A549 (cell line): ENCODE results near the gene FBLL1. TPM values are rescaled to one million over a fixed set of nuclear protein-coding genes. Genes with fewer than 3 reads are reported as not detected.

Experiments used
- polyA plus RNA-seq, 4 experiments: library from polyadenylated mRNA; depleted of rRNA in 3 of 4; stranded (reverse); fragments of >200 nt; fragmentation: RNase III in 1 of 4; extraction: RNeasy Plus Mini Kit Qiagen cat#74134 plus additional on column Dnase treatment in 1 of 4; gene quantifications; 2 replicates in 3 of 4; 3 replicates in 1 of 4; pipeline ENCODE4 v1.2.3, GENCODE V29; 2011 to 2017
- small RNA-seq, 6 experiments: library from RNA; depleted of rRNA; stranded (forward); fragments of <200 nt; gene quantifications; one replicate each; pipeline ENCODE3, GENCODE V24; 2012

The FBLL1 gene
- polyA plus RNA-seq, 2 of the 4 experiments (the other 2 are of a cell fraction): 0.06 to 0.09 TPM

Small RNA genes lying within 50 kb of the gene (small RNA-seq; reads per million reads assigned to genes)
- 10.5 to 366 (median 200) reads per million in 6 experiments for gene MIR103A1

Other genes with a start within 250 kb of the FBLL1 start
- 75.0 and 98.1 TPM in 2 replicates for gene WWC1, start 237.7 kb upstream of the FBLL1 start, polyA plus RNA-seq (2011; rRNA removed)
- gene WWC1, start 237.7 kb upstream of the FBLL1 start, polyA plus RNA-seq (2017; fragmentation: RNase III; extraction: RNeasy Plus Mini Kit Qiagen cat#74134 plus additional on column Dnase treatment): 88.5 to 113 TPM (median 92.2 TPM) in 3 replicates
- gene RARS1, start 42.8 kb upstream of the FBLL1 start, polyA plus RNA-seq (2011; rRNA removed): 112 and 142 TPM in 2 replicates
- 105 to 107 TPM (median 106 TPM) in 3 replicates for gene RARS1, start 42.8 kb upstream of the FBLL1 start, polyA plus RNA-seq (2017; fragmentation: RNase III; extraction: RNeasy Plus Mini Kit Qiagen cat#74134 plus additional on column Dnase treatment)
- 30.8 and 41.3 TPM in 2 replicates for gene PANK3, start 50.1 kb downstream of the FBLL1 start, polyA plus RNA-seq (2011; rRNA removed)
- gene PANK3, start 50.1 kb downstream of the FBLL1 start, polyA plus RNA-seq (2017; fragmentation: RNase III; extraction: RNeasy Plus Mini Kit Qiagen cat#74134 plus additional on column Dnase treatment): 15.8 to 25.7 TPM (median 21.9 TPM) in 3 replicates